Mesothelial cell of epicardium (in vitro differentiated cells): ENCODE data around the gene CRB2. TPM values are rescaled to one million over a fixed set of nuclear protein-coding genes. Genes with fewer than 3 reads are reported as not detected.
A peak's percentile ranks its signal among the peaks of the same experiment; 100 is the strongest.

ENCODE experiments used
- DNase-seq, 2 experiments: peaks; one replicate each; pipeline ENCODE4 v3.0.0; 2021; ENCODE audit warnings: low spot score in 2 of 2; ENCODE audit not compliant: unreplicated experiment in 2 of 2
- H3K27ac Mint-ChIP-seq: 2 replicates; pipeline ENCODE4 v1.8.0; 2021; ENCODE audit warnings: mixed read lengths
- H3K27me3 Mint-ChIP-seq: 2 replicates; pipeline ENCODE4 v1.8.0; 2021; ENCODE audit warnings: low read depth, mixed read lengths
- H3K36me3 Mint-ChIP-seq: 2 replicates; pipeline ENCODE4 v1.8.0; 2021; ENCODE audit warnings: mixed read lengths
- H3K4me1 Mint-ChIP-seq: 2 replicates; pipeline ENCODE4 v1.8.0; 2021; ENCODE audit warnings: mixed read lengths
- H3K4me3 Mint-ChIP-seq: 2 replicates; pipeline ENCODE4 v1.8.0; 2021; ENCODE audit warnings: mild to moderate bottlenecking, moderate library complexity, mixed read lengths
- H3K9me3 Mint-ChIP-seq: 2 replicates; pipeline ENCODE4 v1.8.0; 2021; ENCODE audit warnings: mixed read lengths
- total RNA-seq: library from RNA; stranded (reverse); gene quantifications from 3 replicates; pipeline ENCODE4 v1.2.1, GENCODE V29; 2021
- TF ChIP-seq, protein P1 (sequence below): fragments of 200-600 bp; sonication (generic); IDR thresholded peaks from one replicate; pipeline ENCODE4 v1.5.0; 2021; ENCODE audit warnings: antibody characterized with exemption; ENCODE audit not compliant: unreplicated experiment

Gene CRB2
- total RNA-seq, 1 donor from 2014 or later: 41.0 TPM

GRCh38 chr9:123356851-123357742 lies 1.1 kb downstream of the CRB2 start:
- peak overlapping the region; percentile 71 for H3K4me3 Mint-ChIP-seq
- H3K4me1 Mint-ChIP-seq: peaks cover 67% of the 10 kb centered on the region
- no peaks in the 10 kb centered on the region for H3K36me3 Mint-ChIP-seq
- DNase-seq: no peak
- peaks cover 10% of the 10 kb centered on the region for H3K27me3 Mint-ChIP-seq
- H3K27ac Mint-ChIP-seq: no peak overlapping the region
- H3K9me3 Mint-ChIP-seq: no peaks in the 10 kb centered on the region
- TF ChIP-seq, protein P1, sequence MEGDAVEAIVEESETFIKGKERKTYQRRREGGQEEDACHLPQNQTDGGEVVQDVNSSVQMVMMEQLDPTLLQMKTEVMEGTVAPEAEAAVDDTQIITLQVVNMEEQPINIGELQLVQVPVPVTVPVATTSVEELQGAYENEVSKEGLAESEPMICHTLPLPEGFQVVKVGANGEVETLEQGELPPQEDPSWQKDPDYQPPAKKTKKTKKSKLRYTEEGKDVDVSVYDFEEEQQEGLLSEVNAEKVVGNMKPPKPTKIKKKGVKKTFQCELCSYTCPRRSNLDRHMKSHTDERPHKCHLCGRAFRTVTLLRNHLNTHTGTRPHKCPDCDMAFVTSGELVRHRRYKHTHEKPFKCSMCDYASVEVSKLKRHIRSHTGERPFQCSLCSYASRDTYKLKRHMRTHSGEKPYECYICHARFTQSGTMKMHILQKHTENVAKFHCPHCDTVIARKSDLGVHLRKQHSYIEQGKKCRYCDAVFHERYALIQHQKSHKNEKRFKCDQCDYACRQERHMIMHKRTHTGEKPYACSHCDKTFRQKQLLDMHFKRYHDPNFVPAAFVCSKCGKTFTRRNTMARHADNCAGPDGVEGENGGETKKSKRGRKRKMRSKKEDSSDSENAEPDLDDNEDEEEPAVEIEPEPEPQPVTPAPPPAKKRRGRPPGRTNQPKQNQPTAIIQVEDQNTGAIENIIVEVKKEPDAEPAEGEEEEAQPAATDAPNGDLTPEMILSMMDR: no peak

DNA sequence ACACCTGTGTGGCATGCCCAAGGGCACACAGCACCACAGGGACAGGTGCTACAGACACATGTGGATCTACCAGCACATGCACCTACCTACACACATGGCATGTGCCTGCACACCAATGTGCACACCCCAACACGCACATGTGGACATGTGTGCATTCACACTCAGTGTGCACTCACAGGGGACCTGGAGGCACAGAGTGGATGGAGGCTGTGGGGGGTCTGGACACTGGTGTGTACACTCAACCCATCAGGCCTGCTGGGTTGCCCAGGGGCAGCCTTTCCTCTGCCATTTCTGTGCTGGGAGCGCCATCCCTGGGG lies 1.7 kb downstream of the CRB2 start:
- H3K4me1 Mint-ChIP-seq: peaks cover 70% of the 10 kb centered on the region
- peak overlapping the region; percentile 37 for H3K4me3 Mint-ChIP-seq

DNA sequence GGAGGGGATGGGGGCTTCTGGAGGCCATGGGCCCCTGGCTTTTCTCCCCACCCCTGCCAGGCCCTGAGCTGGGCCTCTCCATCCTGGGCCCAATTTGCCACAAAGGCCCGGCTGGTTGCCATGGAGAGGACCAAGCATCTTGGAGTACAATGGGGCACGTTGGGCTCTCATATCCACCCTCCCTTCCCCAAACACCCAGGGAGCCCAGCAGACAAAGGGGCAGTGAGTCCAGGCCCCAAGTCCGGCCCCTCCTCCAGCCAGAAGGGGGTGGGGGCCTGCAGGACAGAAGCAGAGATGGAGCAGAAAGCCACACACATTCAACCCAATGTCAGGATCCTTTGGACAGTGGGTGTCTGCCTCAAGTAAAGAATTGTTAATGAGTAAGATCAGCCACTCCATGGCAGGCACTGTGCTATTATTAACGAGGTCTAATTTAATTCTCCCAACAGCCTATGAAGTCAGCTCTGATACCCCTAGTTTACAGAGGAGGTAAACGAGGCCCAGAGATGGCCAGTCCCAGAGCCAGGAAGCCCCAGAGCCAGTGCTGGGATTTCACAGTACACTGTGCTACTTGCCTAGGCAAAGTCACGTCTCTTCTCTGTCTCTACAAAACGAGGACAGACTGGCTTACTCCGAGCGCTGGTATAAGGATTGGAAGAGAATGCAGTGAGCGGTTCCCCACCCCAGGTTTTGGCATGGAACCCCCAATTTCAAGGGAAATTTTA lies 2.3 kb downstream of the CRB2 start:
- H3K9me3 Mint-ChIP-seq: no peaks in the 10 kb centered on the region
- TF ChIP-seq, protein P1: no peak
- H3K36me3 Mint-ChIP-seq: no peaks in the 10 kb centered on the region
- peaks cover 2% of the 10 kb centered on the region for H3K27me3 Mint-ChIP-seq
- H3K4me3 Mint-ChIP-seq: peak overlapping the region; percentile 34
- H3K27ac Mint-ChIP-seq: peak overlapping the region; percentile 76
- DNase-seq: no peak
- peaks cover 72% of the 10 kb centered on the region for H3K4me1 Mint-ChIP-seq

More for the DNA sequence above, 1.7 kb downstream of the CRB2 start:
- TF ChIP-seq, protein P1: no peak
- peaks cover 4% of the 10 kb centered on the region for H3K27me3 Mint-ChIP-seq
- H3K36me3 Mint-ChIP-seq: no peaks in the 10 kb centered on the region
- no peaks in the 10 kb centered on the region for H3K9me3 Mint-ChIP-seq
- no peak for DNase-seq
- H3K27ac Mint-ChIP-seq: no peak overlapping the region

GRCh38 chr9:123359106-123359505 lies 3.1 kb downstream of the CRB2 start:
- no peak for DNase-seq
- Mint-ChIP-seq H3K9me3 (no peaks in the 10 kb centered on the region), H3K27me3 (no peaks in the 10 kb centered on the region), H3K4me1 (peaks cover 77% of the 10 kb centered on the region), H3K36me3 (no peaks in the 10 kb centered on the region), H3K4me3 (no peak overlapping the region), H3K27ac (peak overlapping the region; percentile 76)
- TF ChIP-seq, protein P1: no peak

DNA sequence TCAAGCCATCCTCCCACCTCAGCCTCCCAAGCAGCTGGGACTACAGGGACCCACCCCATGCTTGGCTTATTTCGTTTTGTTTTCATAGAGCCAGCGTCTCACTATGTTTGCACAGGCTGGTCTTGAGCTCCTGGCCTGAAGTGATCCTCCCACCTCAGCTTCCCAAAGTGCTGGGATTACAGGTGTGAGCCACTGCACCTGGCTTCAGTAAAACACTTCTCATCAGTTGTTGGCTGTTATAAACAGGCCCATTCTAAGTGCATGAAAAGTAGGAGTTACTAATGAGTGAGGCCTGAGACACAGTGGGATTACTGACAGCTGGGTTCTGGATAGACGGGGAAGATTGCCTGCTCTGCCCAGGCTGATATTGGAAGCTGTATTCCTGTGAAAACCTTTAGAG lies 3.5 kb downstream of the CRB2 start:
- H3K27ac Mint-ChIP-seq: peak overlapping the region; percentile 76
- no peaks in the 10 kb centered on the region for H3K27me3 Mint-ChIP-seq
- TF ChIP-seq, protein P1: no peak
- H3K9me3 Mint-ChIP-seq: no peaks in the 10 kb centered on the region
- H3K4me3 Mint-ChIP-seq: no peak overlapping the region
- no peak for DNase-seq
- H3K4me1 Mint-ChIP-seq: peaks cover 78% of the 10 kb centered on the region
- H3K36me3 Mint-ChIP-seq: no peaks in the 10 kb centered on the region
